GM18499 (cell line): ENCODE data around the gene FRMD4B.
A peak's percentile ranks its signal among the peaks of the same experiment; 100 is the strongest.

Source experiments
- ATAC-seq: cut with Tn5 transposase; IDR thresholded peaks from one replicate; pipeline ENCODE4 v1.9.1; 2021; ENCODE audit warnings: moderate number of reproducible peaks; ENCODE audit not compliant: insufficient read depth, unreplicated experiment

FRMD4B gene

DNA sequence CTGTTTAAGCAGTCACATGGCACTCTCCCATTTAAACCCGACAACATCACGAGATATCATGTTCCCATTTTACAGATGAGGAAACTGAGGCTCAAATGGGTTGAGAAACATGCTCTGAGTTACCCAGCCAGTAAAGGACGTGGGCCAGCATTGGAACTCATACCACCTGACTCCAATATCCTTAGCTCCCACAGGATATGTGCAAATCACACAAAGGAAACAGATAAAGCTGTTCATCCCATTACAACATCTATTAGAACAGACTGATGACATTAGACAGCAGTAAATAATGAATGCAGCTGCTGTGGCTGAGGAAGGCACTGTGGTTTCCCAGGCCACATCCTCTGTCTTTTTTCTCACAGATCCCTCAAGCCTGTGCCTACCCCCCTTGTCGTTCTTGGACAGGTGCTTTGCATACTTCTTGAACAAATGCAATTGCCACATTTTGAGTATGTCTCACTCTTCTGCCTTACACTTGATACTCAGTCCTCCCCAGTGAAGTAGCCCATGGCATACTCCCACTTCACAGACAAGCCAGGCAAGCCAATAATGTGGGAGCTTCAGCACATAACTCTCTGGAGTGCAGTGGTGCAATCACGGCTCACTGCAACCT, 17.7 kb downstream of the FRMD4B start:
- ATAC-seq: peak; percentile 99

- ATAC-seq: no peak
These were observed 18.3 kb downstream of the FRMD4B start for GRCh38 chr3:69367586-69367985.

- no peak for ATAC-seq
These were observed 21.5 kb downstream of the FRMD4B start for GRCh38 chr3:69364354-69364753.

GRCh38 chr3:69360690-69361089, 25.2 kb downstream of the FRMD4B start:
- ATAC-seq: no peak

GRCh38 chr3:69359916-69360315, 26.0 kb downstream of the FRMD4B start:
- no peak for ATAC-seq

DNA sequence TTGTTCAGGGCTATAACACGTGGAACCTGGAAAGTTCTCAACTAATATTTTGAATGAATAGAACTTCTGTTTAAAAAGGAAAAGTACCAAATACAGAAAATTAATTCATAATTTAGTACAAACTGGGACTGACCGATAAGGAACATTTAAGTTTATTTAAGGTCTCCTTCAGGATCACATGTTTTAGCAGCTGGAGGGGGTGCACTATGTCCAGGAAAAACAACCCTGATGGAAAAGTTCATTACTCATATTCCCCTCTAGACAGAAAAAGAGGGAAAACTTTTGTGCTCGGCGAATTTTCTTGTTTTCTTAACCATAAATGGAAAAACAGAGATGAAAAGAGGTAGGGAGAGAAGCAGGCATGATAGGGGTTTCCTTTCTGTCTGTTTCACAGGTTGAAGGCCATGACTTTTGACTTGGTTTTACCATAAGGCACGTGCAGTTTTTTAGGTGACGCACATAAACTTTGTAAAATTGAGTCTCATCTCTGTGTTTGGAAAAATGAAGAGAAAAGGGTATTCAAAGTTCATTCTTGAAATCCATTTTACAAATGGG, 26.5 kb downstream of the FRMD4B start:
- no peak for ATAC-seq

DNA sequence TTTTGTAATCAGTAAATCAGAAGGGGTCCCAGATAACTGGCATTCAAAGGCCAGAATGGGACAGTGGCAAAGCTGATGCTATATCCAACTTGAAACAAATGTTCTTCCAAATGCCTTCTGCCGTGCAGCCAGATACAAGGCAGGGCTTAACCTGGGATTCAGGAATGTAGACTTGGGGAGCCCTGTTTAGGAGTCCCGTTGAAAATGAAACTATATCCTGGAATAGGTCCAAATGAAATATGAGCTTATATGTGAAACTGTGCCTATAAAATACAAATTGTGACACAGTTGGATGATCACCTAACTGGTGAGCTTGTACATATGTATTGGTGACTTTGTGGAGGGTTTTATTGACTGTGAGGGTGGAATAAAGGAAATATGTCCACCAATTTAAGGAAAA, 28.7 kb downstream of the FRMD4B start:
- no peak for ATAC-seq

DNA sequence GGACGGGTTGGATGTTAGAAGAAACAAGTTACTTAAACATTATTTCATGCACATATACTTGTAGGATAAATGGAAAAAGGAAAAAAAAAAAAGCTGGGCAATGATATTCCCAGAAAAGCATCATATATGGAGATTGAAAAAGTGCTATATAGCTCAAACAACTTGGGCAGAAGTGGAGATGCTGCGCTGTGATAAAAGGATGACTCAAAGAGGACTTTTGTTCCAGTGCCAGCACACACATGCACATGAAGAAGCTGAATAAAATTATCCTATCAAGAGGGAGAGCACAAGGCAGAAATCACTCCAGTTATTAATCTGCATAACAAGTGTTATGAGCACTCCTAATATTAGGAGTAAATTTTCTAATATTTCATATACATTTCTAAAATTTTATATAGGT, 30.9 kb downstream of the FRMD4B start:
- ATAC-seq: no peak

GRCh38 chr3:69353503-69353902, 32.4 kb downstream of the FRMD4B start:
- ATAC-seq: no peak

GRCh38 chr3:69353088-69353478, 32.8 kb downstream of the FRMD4B start:
- ATAC-seq: no peak

DNA sequence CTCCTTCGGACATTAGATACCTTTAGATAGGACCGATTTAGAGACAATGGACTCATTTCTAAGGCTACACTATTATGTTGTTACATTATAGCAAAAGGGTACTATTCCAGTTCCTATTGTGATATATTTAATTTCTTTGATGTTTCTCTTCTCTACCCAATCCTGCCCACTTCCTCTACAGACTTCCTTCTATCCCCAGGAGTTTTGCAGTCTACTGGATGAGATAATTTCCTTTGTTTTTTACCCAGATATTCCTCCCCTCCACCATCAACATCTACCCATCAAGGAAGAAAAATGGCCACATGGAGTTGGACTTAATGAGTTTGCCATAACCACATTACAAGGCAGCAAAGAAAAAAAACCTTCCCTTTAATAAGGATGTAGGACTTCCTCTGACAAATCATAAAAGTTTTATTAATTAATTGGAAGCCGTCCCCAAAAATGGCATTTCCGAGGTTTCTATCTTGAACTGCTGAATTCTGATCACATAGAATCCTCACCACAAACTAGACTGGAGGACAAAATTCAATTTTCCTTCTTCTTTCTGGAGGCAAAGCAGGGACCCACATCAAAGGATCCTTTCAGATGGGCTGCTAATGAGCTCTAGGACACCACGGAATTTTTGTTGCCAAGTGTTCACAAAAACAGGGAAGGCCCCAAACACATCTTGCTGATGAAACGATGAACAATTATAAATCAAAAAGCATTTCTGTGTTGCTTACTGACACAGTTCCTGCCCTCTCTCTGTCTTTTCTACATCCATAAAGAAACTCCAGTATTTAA, 33.4 kb downstream of the FRMD4B start:
- no peak for ATAC-seq

DNA sequence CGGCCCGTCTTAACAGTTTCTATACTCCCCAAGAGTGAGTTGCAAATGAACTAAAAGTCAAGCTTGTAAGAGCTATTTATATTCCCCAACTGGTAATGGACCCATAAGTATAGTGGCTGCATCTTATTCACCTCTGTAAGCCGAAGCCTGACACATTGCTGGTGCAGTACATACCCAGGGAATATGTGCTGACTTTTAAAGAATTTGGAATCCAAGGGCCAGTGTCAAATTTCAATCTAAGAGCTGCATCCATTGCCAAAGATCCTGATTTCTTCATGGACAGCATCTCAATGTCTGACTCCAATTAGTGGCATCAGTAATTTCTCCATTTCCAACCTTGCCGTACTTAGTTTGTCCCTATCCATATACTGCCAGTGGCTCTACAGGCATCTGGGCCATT, 42.0 kb downstream of the FRMD4B start:
- ATAC-seq: no peak

GRCh38 chr3:69342074-69342473, 43.8 kb downstream of the FRMD4B start:
- ATAC-seq: no peak

DNA sequence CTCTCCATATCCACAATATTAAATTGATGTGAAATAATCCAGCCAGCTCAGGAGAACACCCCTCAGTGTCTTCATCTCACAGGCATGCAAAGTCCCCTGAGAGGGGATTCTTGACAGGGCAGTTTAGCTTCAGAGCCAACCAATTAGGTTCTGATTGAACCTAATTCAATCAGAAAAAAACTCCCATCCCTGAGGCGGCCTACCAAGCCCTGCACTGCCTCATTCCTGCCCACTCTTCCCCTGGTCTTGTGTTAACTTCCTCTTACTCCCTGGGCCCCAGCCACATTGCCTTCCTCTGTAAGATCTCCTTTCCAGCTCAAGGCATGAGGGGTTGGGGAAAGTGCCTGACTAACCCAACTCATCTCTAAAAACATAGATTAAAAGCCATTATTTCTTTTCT, 46.1 kb downstream of the FRMD4B start:
- no peak for ATAC-seq

- no peak for ATAC-seq
These were observed 47.0 kb downstream of the FRMD4B start for GRCh38 chr3:69338911-69339310.

GRCh38 chr3:69332934-69333333, 53.0 kb downstream of the FRMD4B start:
- ATAC-seq: no peak

DNA sequence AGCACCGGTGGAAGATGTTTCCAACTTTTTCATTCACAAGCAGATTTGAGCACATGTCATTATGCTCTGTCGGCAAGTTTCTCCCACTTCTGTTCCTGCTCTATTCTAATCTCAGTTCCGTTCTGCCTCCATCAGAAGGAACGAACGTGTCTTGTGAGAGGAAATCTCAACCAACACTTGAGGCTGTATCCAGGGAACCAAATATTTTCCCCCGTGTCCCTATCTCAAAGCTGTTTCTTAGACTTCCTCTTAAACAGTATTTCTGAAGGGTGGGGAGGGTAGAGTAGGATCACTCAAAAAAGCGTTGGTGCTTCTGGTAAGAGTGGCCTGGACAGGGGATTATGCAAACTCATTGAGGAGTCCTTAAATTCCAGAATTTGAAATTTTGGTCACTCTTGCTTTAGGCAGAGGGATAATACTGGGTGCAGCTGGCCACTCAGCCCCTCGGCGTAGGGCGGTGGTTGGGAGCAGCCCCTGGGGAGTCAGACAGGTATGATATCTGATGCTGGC, 54.9 kb downstream of the FRMD4B start:
- ATAC-seq: no peak

- no peak for ATAC-seq
These were observed 56.0 kb downstream of the FRMD4B start for GRCh38 chr3:69329892-69330291.

DNA sequence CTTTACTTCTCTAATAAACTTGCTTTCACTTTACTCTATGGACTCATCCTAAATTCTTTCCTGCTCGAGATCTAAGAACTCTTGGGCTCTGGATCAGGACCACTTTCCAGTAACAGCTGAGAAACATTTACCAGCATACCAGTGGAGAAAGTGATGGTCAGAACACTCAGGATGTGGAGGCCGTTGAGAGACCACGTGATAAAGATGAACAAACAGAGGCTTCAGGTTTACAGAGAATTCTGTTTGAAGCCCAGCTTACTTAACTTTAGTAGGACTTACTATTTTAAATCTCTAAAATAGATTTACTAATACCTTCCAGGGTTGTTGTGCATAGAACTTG, 57.0 kb downstream of the FRMD4B start:
- no peak for ATAC-seq

DNA sequence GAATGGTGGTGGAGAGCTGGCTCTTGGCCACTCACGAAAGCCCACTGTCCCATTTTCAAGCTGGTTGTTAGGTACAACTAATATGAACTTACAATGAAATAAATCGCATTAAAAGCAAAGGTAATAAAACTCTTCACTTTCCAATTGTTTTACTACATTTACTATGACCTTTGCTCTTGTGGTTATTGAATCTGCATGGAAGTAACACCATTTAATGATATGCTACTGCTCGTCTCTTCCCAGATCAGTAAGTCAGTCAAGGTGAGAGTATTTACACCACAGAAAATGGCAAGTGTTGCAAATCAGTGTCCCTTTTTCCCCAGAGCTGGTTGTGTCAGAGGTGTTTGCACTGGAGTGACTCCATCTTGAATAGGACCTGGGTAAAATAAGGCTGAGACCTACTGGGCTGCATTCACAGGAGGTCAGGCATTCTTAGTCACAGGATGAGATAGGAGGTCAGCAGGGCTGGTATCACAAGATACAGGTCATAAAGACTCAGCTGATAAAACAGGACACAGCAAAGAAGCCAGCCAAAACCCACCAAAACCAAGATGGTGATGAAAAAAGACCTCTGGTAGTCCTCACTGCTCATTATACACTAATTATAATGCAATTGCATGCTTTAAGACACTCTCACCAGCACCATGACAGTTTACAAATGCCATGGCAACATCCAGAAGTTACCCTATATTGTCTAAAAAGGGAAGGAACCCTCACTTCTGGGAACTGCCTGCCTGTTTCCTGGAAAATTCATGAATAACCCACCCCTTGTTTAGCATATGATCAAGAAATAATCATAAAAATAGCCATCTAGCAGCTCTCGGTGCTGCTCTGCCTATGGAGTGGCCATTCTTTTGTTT, 57.6 kb downstream of the FRMD4B start:
- ATAC-seq: no peak

- ATAC-seq: peak; percentile 91
These were observed 59.0 kb downstream of the FRMD4B start for GRCh38 chr3:69326855-69327300.
